ENCODE results near the gene EPHB2. TPM values are rescaled to one million over a fixed set of nuclear protein-coding genes. Genes with fewer than 3 reads are reported as not detected.

EPHB2 gene
- total RNA-seq, 2 experiments from 2014 or later, result 0.08 TPM; not detected in 1

DNA sequence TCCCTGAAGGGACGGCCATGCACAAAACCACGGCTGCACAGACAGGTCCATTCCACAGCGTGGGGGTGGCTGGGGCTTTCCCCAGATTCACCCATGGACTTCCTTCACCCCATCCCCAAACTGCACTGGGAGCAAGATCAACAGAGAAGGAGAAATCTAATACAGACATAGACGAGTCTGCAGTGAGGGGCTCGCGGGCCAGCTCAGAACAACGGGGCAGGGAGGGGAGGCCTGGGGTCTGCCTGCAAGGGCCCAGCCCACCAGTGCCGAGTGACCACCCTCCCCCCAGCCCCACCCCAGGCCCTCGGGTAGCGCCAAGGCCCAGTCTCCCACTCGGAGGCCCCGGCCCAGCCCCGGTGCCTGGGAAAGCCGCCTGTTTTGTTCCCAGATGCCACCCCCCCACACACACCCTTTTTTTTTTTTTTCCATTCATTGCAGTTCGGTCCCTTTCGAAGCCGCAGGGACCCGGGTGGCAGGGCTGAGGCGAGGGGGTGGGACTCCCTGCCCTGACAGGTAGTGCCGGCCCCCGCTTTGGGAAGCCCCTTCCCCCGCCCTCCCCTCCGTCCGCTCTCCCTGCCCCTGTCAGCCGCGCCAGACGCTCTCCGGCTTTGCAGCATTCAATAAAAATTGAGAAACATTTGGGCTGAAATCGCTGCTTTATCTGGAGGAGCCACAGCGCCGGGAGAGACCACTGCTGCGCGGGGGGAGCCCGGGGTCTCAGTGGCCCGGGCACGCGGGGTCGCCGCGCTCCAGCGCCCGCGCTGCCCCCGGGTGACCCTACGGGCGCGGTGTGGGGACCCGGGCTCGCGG lies 543 bp upstream of the EPHB2 start:
- peaks cover 16% of the 10 kb centered on the region for H3K4me1 ChIP-seq (ENCODE audit: insufficient read depth, low read length)
- H3K4me3 Mint-ChIP-seq, result peak overlapping the region; percentile 58
- H3K27ac ChIP-seq (ENCODE audit: low read depth in 1 of 2, low read length in 2 of 2), result no peak overlapping the region
- peaks cover 75% of the 10 kb centered on the region for H3K27me3 Mint-ChIP-seq
- POLR2A ChIA-PET, result no interaction called here
- H3K36me3 ChIP-seq (ENCODE audit: insufficient read depth, low read length), result no peaks in the 10 kb centered on the region
- no peak overlapping the region for H3K4me3 ChIP-seq (ENCODE audit: low read length)
- peaks cover 35 to 53% of the 10 kb centered on the region in 2 experiments for H3K27me3 ChIP-seq (ENCODE audit: control insufficient read depth in 1 of 2, insufficient read depth in 2 of 2, low read length in 2 of 2)
- no peaks in the 10 kb centered on the region for H3K4me1 Mint-ChIP-seq (ENCODE audit: low read depth)
- intact Hi-C loops (cut with DNase I, micrococcal nuclease), result loop anchor here in 1 of 2 experiments (10.0 kb wide), 1 partner anchor 475 kb away; no protein-coding TSS in a partner anchor
- H3K9me3 ChIP-seq (ENCODE audit: control insufficient read depth in 1 of 2, insufficient read depth in 1 of 2, low read length in 2 of 2), result peaks cover 0 to 5% of the 10 kb centered on the region in 2 experiments
- ATAC-seq (ENCODE audit: poor library complexity) (peak; percentile 41), DNase-seq (peak in 6 of 14 experiments; percentile 7 to 41 (median 26))
- no peaks in the 10 kb centered on the region for H3K9me3 Mint-ChIP-seq
- no peaks in the 10 kb centered on the region for H3K36me3 Mint-ChIP-seq (ENCODE audit: low read depth)
- TF ChIP-seq, protein P1, sequence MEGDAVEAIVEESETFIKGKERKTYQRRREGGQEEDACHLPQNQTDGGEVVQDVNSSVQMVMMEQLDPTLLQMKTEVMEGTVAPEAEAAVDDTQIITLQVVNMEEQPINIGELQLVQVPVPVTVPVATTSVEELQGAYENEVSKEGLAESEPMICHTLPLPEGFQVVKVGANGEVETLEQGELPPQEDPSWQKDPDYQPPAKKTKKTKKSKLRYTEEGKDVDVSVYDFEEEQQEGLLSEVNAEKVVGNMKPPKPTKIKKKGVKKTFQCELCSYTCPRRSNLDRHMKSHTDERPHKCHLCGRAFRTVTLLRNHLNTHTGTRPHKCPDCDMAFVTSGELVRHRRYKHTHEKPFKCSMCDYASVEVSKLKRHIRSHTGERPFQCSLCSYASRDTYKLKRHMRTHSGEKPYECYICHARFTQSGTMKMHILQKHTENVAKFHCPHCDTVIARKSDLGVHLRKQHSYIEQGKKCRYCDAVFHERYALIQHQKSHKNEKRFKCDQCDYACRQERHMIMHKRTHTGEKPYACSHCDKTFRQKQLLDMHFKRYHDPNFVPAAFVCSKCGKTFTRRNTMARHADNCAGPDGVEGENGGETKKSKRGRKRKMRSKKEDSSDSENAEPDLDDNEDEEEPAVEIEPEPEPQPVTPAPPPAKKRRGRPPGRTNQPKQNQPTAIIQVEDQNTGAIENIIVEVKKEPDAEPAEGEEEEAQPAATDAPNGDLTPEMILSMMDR (IDR thresholded peaks at IDR 0.05), result no peak
- no peak overlapping the region for H3K27ac Mint-ChIP-seq
- CTCF ChIA-PET, result no interaction called here

DNA sequence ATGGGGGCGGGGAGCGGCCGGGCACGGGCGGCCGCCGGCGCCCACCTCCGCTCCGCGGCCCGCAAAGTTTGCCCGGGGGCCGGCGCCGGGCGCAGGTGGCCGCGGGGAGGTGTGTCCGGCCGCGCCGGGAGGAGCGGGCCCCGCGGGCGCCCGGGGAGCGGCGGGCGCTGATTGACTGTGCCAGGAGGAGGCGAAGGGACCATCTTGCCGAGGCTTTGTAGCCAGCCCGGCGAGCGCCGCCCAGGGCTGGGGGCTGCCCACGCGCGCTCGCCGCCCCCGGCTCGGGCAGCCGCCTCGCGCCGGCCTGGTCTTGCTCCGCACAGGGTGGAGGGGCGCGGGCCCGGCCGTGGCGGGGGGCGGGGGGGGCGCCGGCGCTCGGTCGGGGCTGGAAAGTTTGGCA lies 432 bp downstream of the EPHB2 start:
- H3K4me1 Mint-ChIP-seq (ENCODE audit: low read depth), result no peaks in the 10 kb centered on the region
- Histone ChIP-seq H3K9me3 (ENCODE audit: control insufficient read depth in 1 of 2, insufficient read depth in 1 of 2, low read length in 2 of 2) (peaks cover 0 to 5% of the 10 kb centered on the region in 2 experiments), H3K4me1 (ENCODE audit: insufficient read depth, low read length) (peaks cover 16% of the 10 kb centered on the region), H3K27ac (ENCODE audit: low read depth in 1 of 2, low read length in 2 of 2) (no peak overlapping the region), H3K4me3 (ENCODE audit: low read length) (no peak overlapping the region), H3K27me3 (ENCODE audit: control insufficient read depth in 1 of 2, insufficient read depth in 2 of 2, low read length in 2 of 2) (peaks cover 35 to 55% of the 10 kb centered on the region in 2 experiments), H3K36me3 (ENCODE audit: insufficient read depth, low read length) (no peaks in the 10 kb centered on the region)
- DNase-seq (no peak), ATAC-seq (ENCODE audit: poor library complexity) (no peak)
- POLR2A ChIA-PET, result no interaction called here
- H3K9me3 Mint-ChIP-seq, result no peaks in the 10 kb centered on the region
- H3K27me3 Mint-ChIP-seq, result peaks cover 79% of the 10 kb centered on the region
- H3K4me3 Mint-ChIP-seq, result no peak overlapping the region
- intact Hi-C loops (cut with DNase I, micrococcal nuclease), result no loop called here
- no peak overlapping the region for H3K27ac Mint-ChIP-seq
- CTCF ChIA-PET, result no interaction called here
- TF ChIP-seq, protein P1 (IDR thresholded peaks at IDR 0.05), result no peak
- no peaks in the 10 kb centered on the region for H3K36me3 Mint-ChIP-seq (ENCODE audit: low read depth)

DNA sequence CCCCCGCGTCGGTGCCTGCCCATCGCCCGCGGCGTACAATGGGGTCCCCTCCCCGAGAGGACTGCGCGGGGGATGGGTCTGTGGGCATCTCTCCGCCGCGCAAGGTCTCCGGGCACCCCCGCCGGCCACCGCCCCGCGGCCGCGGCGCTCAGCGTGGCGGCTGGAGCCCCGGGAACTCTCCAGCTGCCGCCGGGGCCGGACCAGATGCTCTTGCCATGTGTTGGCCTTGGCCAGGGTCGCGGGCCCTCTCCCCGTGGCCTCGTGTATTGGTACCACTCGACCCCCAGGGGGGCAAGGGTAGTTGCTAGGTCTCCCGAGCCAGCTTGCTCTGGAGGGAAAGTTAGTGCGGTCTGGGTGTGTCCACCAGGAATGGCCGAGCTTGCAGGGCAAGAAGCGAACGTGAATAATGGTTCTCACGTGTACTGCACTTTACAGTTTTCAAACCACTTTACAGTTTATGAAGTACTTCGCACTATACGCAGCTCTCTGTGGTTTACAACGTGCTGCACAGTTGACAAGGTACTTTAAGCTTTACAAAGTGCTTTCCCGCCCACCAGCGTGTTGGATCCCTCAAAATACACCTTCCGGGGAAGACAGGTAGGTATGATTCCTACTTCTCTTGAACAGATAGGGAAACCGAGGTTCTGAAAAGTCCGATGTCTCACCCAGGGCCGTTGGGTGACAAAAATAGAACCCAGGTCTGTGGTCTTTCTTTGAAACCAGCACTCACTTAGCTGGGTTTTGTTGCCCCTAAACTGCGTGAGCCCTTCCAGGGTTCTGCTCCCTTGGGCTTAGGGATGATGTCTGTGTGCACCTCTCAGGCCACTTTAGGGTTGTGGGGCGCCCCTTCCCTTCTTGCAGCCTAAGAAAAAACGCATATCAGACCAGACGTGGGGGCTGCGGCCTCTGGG lies 1.2 kb downstream of the EPHB2 start:
- POLR2A ChIA-PET, result no interaction called here
- Mint-ChIP-seq H3K9me3 (no peaks in the 10 kb centered on the region), H3K4me3 (peak overlapping the region; percentile 68), H3K27ac (no peak overlapping the region), H3K27me3 (peaks cover 77% of the 10 kb centered on the region), H3K4me1 (ENCODE audit: low read depth) (no peaks in the 10 kb centered on the region), H3K36me3 (ENCODE audit: low read depth) (no peaks in the 10 kb centered on the region)
- H3K4me1 ChIP-seq (ENCODE audit: insufficient read depth, low read length), result peaks cover 16% of the 10 kb centered on the region
- H3K36me3 ChIP-seq (ENCODE audit: insufficient read depth, low read length), result no peaks in the 10 kb centered on the region
- ATAC-seq (ENCODE audit: poor library complexity), result no peak
- intact Hi-C loops (cut with DNase I, micrococcal nuclease), result no loop called here
- peaks cover 35 to 59% of the 10 kb centered on the region in 2 experiments for H3K27me3 ChIP-seq (ENCODE audit: control insufficient read depth in 1 of 2, insufficient read depth in 2 of 2, low read length in 2 of 2)
- peaks cover 0 to 5% of the 10 kb centered on the region in 2 experiments for H3K9me3 ChIP-seq (ENCODE audit: control insufficient read depth in 1 of 2, insufficient read depth in 1 of 2, low read length in 2 of 2)
- H3K27ac ChIP-seq (ENCODE audit: low read depth in 1 of 2, low read length in 2 of 2), result no peak overlapping the region
- TF ChIP-seq, protein P1 (IDR thresholded peaks at IDR 0.05), result no peak
- DNase-seq, result no peak
- CTCF ChIA-PET, result no interaction called here
- H3K4me3 ChIP-seq (ENCODE audit: low read length), result no peak overlapping the region
